ENCODE results near the gene CCDC175.

- TF ChIP-seq CTCF (conservative IDR thresholded peaks at IDR 0.05; ENCODE audit: low read length) (no peak), EZH2phosphoT487 (IDR thresholded peaks at IDR 0.05; ENCODE audit: borderline replicate concordance, low read depth, low read length) (no peak)
Measured at GRCh38 chr14:59565087-59565486, 11.5 kb downstream of the CCDC175 start.
